K562 (cell line): Measurements from ENCODE around the gene SERINC5. TPM values are rescaled to one million over a fixed set of nuclear protein-coding genes. Genes with fewer than 3 reads are reported as not detected.

Experiments used
- ATAC-seq: fragments of 200-7000 bp; cut with Tn5 transposase; 3 replicates; pipeline ENCODE4 v1.9.1; 2020; ENCODE audit warnings: moderate library complexity
- BruUV-seq: library from RNA; stranded (reverse); fragments of 400-500 nt; replicated peaks from 2 replicates; lab custom pipeline; 2021; lab: Mats Ljungman, UMichigan
- CTCF ChIA-PET: fragments of 300-600 bp; formaldehyde crosslinking; extraction: SDS; loops from one replicate; lab custom pipeline; 2021; ENCODE audit warnings: low intra/inter-chr PET ratio; lab: Yijun Ruan, JAX
- POLR2A ChIA-PET: fragments of 300-600, 350-650 bp; sonication (Branson Sonifier 250); formaldehyde crosslinking; extraction: SDS; loops from one replicate; lab custom pipeline; 2021; ENCODE audit warnings: antibody characterized with exemption, inconsistent platforms; lab: Yijun Ruan, JAX
- DNase-seq, 4 experiments: peaks; one replicate each; pipeline versions ENCODE4 v3.0.0 to v3.0.0-alpha.2; 2011 to 2018; ENCODE audit warnings: low spot score in 3 of 4, mixed read lengths in 3 of 4; ENCODE audit errors: extremely low read depth in 1 of 4
- FAIRE-seq: peaks from 2 replicates; lab custom pipeline; 2011; peaks lifted over from hg19 to GRCh38; lab: Jason Lieb, UNC
- H2AFZ ChIP-seq: 2 replicates; pipeline ENCODE4 v1.6.0; 2011; ENCODE audit warnings: low read depth, low read length, control low read depth, inconsistent platforms
- H3K27ac ChIP-seq: fragments of 200-600 bp; 3 replicates; pipeline ENCODE4 v1.8.0; 2011; ENCODE audit warnings: low read depth, mild to moderate bottlenecking, control low read depth, inconsistent platforms, low read length, moderate library complexity, mixed read lengths; ENCODE audit errors: extremely low read depth
- H3K27me3 ChIP-seq, 2 experiments: fragments of 300-600 bp in 1 of 2; 2 replicates in 1 of 2; 3 replicates in 1 of 2; pipeline versions ENCODE4 v1.6.0 to v1.8.0; 2011; ENCODE audit warnings: inconsistent platforms in 2 of 2, low read length in 2 of 2, mild to moderate bottlenecking in 1 of 2, mixed read lengths in 1 of 2, moderate library complexity in 1 of 2; ENCODE audit not compliant: control insufficient read depth in 2 of 2, insufficient read depth in 2 of 2
- H3K36me3 ChIP-seq: fragments of 300-600 bp; 3 replicates; pipeline ENCODE4 v1.8.0; 2011; ENCODE audit warnings: mild to moderate bottlenecking, low read length, inconsistent platforms; ENCODE audit not compliant: control insufficient read depth, insufficient read depth
- H3K4me1 ChIP-seq, 2 experiments: fragments of 200-600 bp in 1 of 2; replicated peaks in 1 of 2; 2 replicates in 1 of 2; 3 replicates in 1 of 2; pipeline versions ENCODE4 v1.5.1 to v1.8.0; 2011; ENCODE audit warnings: inconsistent platforms in 2 of 2, low read length in 2 of 2, mild to moderate bottlenecking in 1 of 2, mixed read lengths in 1 of 2, moderate library complexity in 1 of 2; ENCODE audit not compliant: control insufficient read depth in 2 of 2, insufficient read depth in 2 of 2
- H3K4me2 ChIP-seq: 2 replicates; pipeline ENCODE4 v1.6.1; 2011; ENCODE audit warnings: low read length, control low read depth, inconsistent platforms, mixed read lengths; ENCODE audit not compliant: insufficient read depth
- H3K4me3 ChIP-seq: fragments of 200-600 bp; sonication (generic), shearing (Covaris generic); 2 replicates; pipeline ENCODE4 v1.5.1; 2016; ENCODE audit warnings: control low read depth, inconsistent platforms
- H3K79me2 ChIP-seq: fragments of 200-600 bp; 3 replicates; pipeline ENCODE4 v1.8.0; 2011; ENCODE audit warnings: low read length, inconsistent platforms; ENCODE audit not compliant: control insufficient read depth, insufficient read depth
- H3K9ac ChIP-seq, 2 experiments: 2 replicates each; pipeline versions ENCODE4 v1.6.0 to v1.6.1; 2011; ENCODE audit warnings: low read depth in 2 of 2, low read length in 2 of 2, control low read depth in 1 of 2, inconsistent platforms in 1 of 2, mild to moderate bottlenecking in 1 of 2, mixed read lengths in 1 of 2; ENCODE audit not compliant: insufficient read depth in 1 of 2
- H3K9me1 ChIP-seq: one replicate; pipeline ENCODE4 v1.6.0; 2011; ENCODE audit warnings: inconsistent platforms, mild to moderate bottlenecking, low read length, moderate library complexity; ENCODE audit not compliant: control insufficient read depth, insufficient read depth
- H3K9me3 ChIP-seq: replicated peaks from 2 replicates; pipeline ENCODE4 v1.5.1; 2011; ENCODE audit warnings: low read depth, low read length, inconsistent platforms; ENCODE audit not compliant: control insufficient read depth, insufficient read depth
- H4K20me1 ChIP-seq: replicated peaks from 2 replicates; pipeline ENCODE4 v1.6.1; 2011; ENCODE audit warnings: low read length, inconsistent platforms, mixed read lengths; ENCODE audit not compliant: control insufficient read depth, insufficient read depth
- ADNP ChIP-seq: fragments of 200-800 bp; sonication (Bioruptor generic); IDR thresholded peaks from 2 replicates; pipeline ENCODE4 v1.6.1; 2016; ENCODE audit warnings: missing genetic modification characterization, missing compliant biosample characterization
- EHMT2 ChIP-seq: fragments of 450-650 bp; IDR thresholded peaks from 2 replicates; pipeline ENCODE4 v1.6.1; 2018; ENCODE audit warnings: antibody characterized with exemption
- ETS2 ChIP-seq: IDR thresholded peaks from 2 replicates; pipeline ENCODE4 v1.6.1; 2016; ENCODE audit warnings: borderline replicate concordance, missing genetic modification characterization, mild to moderate bottlenecking, moderate library complexity, missing compliant biosample characterization; ENCODE audit not compliant: poor library complexity, severe bottlenecking
- GATAD2B ChIP-seq: fragments of 450-650 bp; IDR thresholded peaks from 2 replicates; pipeline ENCODE4 v1.6.1; 2017; ENCODE audit warnings: mild to moderate bottlenecking, borderline replicate concordance
- GTF2A2 ChIP-seq: IDR thresholded peaks from 2 replicates; pipeline ENCODE4 v1.6.1; 2016; ENCODE audit warnings: mild to moderate bottlenecking, missing genetic modification characterization, missing compliant biosample characterization
- KAT2B ChIP-seq: IDR thresholded peaks from one replicate; pipeline ENCODE4 v1.6.1; 2012; ENCODE audit warnings: low read depth, mild to moderate bottlenecking, control low read depth, inconsistent platforms, low read length, moderate library complexity
- NUFIP1 ChIP-seq: fragments of 450-650 bp; IDR thresholded peaks from 2 replicates; pipeline ENCODE4 v1.6.1; 2018; ENCODE audit not compliant: partially characterized antibody
- POLR2A ChIP-seq: fragments of 450-650 bp; conservative IDR thresholded peaks from 2 replicates; pipeline ENCODE4 v1.6.1; 2016
- ZNF41 ChIP-seq: fragments of 250-450 bp; sonication (Bioruptor Pico); conservative IDR thresholded peaks from 2 replicates; pipeline ENCODE4 v1.4.0; 2020; ENCODE audit warnings: mild to moderate bottlenecking
- WGBS: fragments of 100-300 bp; shearing (Covaris generic); methylation state at CpG from one replicate; pipeline ENCODE4 v1.1.6; 2016; ENCODE audit warnings: low coverage, mixed read lengths; ENCODE audit not compliant: insufficient coverage; ENCODE audit errors: missing lambda C conversion rate; 5-methylcytosine and 5-hydroxymethylcytosine counted together
- in situ Hi-C: fragments of 300-500 bp; cut with MboI; formaldehyde crosslinking; loops from 4 replicates; pipeline ENCODE4 v1.15.0; 2018; ENCODE audit warnings: inconsistent platforms, mixed read lengths
- intact Hi-C: fragments of 100-400 bp; cut with micrococcal nuclease; formaldehyde crosslinking; loops from 2 replicates; pipeline ENCODE4 v1.14.2; 2022
- polyA plus RNA-seq, 8 experiments: library from polyadenylated mRNA; depleted of rRNA in 4 of 8; stranded (reverse) in 5 of 8; unstranded in 3 of 8; fragments of >200 nt; fragmentation: Nextera tagmentation in 2 of 8; fragmentation: Illumina TruSeq in 1 of 8; extraction: Ambion mirVana in 2 of 8; extraction: Trizol in 1 of 8; gene quantifications; 2 replicates each; pipeline versions ENCODE4 v1.2.1 to v1.2.3, GENCODE V29; 2011 to 2014; ENCODE audit warnings: inconsistent platforms in 1 of 8, missing spikeins in 1 of 8
- total RNA-seq, 7 experiments: library from RNA; depleted of rRNA in 6 of 7; stranded (reverse); fragments of >200 nt in 6 of 7; fragmentation: Illumina TruSeq in 2 of 7; extraction: Trizol in 2 of 7; gene quantifications; 2 replicates each; pipeline versions ENCODE4 v1.2.1 to v1.2.3, GENCODE V29; 2011 to 2021; ENCODE audit warnings: low replicate concordance in 1 of 7
- TF ChIP-seq, protein P1 (sequence below): fragments of 250-450 bp; sonication (Bioruptor Pico); IDR thresholded peaks from 2 replicates; pipeline ENCODE4 v1.5.0; 2022; ENCODE audit warnings: mild to moderate bottlenecking
- TF ChIP-seq, protein P2 (sequence below): fragments of 250-450 bp; sonication (Bioruptor Pico); IDR thresholded peaks from 2 replicates; pipeline ENCODE4 v1.6.1; 2021; ENCODE audit warnings: mild to moderate bottlenecking
- TF ChIP-seq, protein P3 (sequence below): fragments of 450-650 bp; IDR thresholded peaks from 2 replicates; pipeline ENCODE4 v1.6.1; 2017; ENCODE audit warnings: antibody characterized with exemption, mild to moderate bottlenecking

The SERINC5 gene
- total and polyA plus RNA-seq, 9 of the 15 experiments (the other 6 are each of a cell fraction or from before 2014, with no cell fraction given) = 1.4 to 7.9 (median 3.7) TPM

DNA sequence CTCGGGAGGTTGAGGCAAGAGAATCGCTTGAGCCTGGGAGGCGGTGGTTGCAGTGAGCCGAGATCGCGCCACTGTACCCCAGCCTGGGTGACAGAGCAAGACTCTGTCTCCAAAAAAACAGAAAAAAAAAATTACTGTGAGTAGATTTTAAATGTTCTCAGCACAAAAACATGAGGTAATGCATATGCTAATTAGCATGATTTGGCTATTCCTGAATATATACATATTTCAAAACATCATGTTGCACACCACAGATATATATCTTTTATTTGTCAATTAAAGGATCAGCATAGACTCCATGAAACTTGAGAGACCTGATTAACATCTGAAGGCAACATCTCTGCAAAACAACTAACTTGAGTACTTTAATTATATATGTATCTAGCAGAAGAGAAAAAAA, 117.4 kb downstream of the SERINC5 start:
- intact Hi-C loops = no loop called here
- H3K9me3 ChIP-seq = no peaks in the 10 kb centered on the region
- ChIA-PET POLR2A (interaction anchor here (0.6 kb wide), 1 partner anchor 98 kb away, joined by 5 read pairs; no protein-coding TSS in a partner anchor), CTCF (no interaction called here)
- in situ Hi-C loops = no loop called here
- H3K27ac ChIP-seq = no peak overlapping the region
- H3K9me1 ChIP-seq = no peaks in the 10 kb centered on the region
- 92% methylated on average over 6 of the region's 6 CpGs for WGBS
- no TSS peak for BruUV-seq
- no peak overlapping the region for H2AFZ ChIP-seq
- no peaks in the 10 kb centered on the region for H3K27me3 ChIP-seq
- FAIRE-seq = no peak
- H3K36me3 ChIP-seq = no peaks in the 10 kb centered on the region
- no peak for ATAC-seq
- H3K79me2 ChIP-seq = no peaks in the 10 kb centered on the region
- no peaks in the 10 kb centered on the region; a peak in 1 of 5 replicates for H3K4me1 ChIP-seq
- no peaks in the 10 kb centered on the region for H4K20me1 ChIP-seq
- H3K4me3 ChIP-seq = no peak overlapping the region
- DNase-seq = no peak
- TF ChIP-seq EHMT2 = no peak
- TF ChIP-seq, protein P1, sequence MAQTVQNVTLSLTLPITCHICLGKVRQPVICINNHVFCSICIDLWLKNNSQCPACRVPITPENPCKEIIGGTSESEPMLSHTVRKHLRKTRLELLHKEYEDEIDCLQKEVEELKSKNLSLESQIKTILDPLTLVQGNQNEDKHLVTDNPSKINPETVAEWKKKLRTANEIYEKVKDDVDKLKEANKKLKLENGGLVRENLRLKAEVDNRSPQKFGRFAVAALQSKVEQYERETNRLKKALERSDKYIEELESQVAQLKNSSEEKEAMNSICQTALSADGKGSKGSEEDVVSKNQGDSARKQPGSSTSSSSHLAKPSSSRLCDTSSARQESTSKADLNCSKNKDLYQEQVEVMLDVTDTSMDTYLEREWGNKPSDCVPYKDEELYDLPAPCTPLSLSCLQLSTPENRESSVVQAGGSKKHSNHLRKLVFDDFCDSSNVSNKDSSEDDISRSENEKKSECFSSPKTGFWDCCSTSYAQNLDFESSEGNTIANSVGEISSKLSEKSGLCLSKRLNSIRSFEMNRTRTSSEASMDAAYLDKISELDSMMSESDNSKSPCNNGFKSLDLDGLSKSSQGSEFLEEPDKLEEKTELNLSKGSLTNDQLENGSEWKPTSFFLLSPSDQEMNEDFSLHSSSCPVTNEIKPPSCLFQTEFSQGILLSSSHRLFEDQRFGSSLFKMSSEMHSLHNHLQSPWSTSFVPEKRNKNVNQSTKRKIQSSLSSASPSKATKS (CRISPR knock-in tag) = no peak
- no peak for TF ChIP-seq ADNP (tag)
- no peak for TF ChIP-seq KAT2B
- TF ChIP-seq, protein P2, sequence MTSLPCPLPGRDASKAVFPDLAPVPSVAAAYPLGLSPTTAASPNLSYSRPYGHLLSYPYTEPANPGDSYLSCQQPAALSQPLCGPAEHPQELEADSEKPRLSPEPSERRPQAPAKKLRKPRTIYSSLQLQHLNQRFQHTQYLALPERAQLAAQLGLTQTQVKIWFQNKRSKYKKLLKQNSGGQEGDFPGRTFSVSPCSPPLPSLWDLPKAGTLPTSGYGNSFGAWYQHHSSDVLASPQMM = no peak
- TF ChIP-seq POLR2A = no peak
- TF ChIP-seq ETS2 (tag) = no peak
- TF ChIP-seq ZNF41 (CRISPR knock-in tag) = no peak
- TF ChIP-seq GTF2A2 (tag) = no peak
- TF ChIP-seq, protein P3, sequence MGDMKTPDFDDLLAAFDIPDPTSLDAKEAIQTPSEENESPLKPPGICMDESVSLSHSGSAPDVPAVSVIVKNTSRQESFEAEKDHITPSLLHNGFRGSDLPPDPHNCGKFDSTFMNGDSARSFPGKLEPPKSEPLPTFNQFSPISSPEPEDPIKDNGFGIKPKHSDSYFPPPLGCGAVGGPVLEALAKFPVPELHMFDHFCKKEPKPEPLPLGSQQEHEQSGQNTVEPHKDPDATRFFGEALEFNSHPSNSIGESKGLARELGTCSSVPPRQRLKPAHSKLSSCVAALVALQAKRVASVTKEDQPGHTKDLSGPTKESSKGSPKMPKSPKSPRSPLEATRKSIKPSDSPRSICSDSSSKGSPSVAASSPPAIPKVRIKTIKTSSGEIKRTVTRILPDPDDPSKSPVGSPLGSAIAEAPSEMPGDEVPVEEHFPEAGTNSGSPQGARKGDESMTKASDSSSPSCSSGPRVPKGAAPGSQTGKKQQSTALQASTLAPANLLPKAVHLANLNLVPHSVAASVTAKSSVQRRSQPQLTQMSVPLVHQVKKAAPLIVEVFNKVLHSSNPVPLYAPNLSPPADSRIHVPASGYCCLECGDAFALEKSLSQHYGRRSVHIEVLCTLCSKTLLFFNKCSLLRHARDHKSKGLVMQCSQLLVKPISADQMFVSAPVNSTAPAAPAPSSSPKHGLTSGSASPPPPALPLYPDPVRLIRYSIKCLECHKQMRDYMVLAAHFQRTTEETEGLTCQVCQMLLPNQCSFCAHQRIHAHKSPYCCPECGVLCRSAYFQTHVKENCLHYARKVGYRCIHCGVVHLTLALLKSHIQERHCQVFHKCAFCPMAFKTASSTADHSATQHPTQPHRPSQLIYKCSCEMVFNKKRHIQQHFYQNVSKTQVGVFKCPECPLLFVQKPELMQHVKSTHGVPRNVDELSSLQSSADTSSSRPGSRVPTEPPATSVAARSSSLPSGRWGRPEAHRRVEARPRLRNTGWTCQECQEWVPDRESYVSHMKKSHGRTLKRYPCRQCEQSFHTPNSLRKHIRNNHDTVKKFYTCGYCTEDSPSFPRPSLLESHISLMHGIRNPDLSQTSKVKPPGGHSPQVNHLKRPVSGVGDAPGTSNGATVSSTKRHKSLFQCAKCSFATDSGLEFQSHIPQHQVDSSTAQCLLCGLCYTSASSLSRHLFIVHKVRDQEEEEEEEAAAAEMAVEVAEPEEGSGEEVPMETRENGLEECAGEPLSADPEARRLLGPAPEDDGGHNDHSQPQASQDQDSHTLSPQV = no peak
- TF ChIP-seq GATAD2B = no peak
- TF ChIP-seq NUFIP1 = no peak
- no peak overlapping the region for H3K9ac ChIP-seq
- H3K4me2 ChIP-seq = no peak overlapping the region
